Measurements from ENCODE around the gene PAQR4. TPM values are rescaled to one million over a fixed set of nuclear protein-coding genes. Genes with fewer than 3 reads are reported as not detected.

PAQR4 gene
- total RNA-seq (1 to 10 TPM; 1.9 to 3.3 (median 3.1) TPM), total RNA-seq (0.27 to 30.4 (median 2.1) reads per million in 29 experiments)
- 1.4 TPM for total RNA-seq (2013)

DNA sequence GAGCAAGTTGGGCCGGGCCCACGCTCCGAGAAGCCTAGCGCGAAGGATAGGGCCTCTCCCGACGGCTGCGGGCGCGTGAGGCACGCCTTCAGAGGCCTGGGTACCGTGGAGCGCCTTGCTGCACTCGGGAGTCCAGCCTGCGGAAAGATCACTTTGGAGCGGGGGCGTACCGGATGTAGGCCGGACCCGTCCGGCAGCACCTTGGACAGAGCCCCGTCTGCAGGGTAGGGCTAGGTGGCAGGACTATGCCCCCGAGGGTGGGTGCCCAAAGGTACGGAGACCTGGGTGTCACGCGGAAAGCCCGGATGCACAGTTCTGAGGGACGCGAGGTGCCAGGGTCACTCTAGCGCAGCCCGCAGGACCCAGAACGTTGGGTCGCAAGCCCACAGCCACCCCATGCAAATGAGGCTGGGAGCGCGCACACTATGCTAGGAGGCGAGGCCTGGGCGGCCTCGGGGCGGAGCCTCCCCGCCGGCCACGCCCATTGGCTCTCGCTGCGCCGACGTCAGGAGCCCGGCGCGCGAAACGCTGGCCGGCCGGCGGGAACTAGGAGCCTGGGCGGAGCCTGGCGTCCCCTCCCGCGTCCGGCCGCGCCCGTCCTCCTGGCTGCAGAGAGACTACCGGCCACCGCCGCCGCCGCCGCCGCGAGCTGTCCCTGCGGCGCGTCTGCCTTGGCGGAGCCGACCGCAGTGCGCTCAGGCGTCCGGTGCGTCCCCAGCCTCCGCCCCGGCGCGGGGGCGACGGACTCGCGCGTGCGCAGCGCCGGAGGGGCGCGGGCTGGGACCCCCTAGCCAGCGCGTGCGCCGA is at the start of gene PAQR4:
Gene PAQR4 (plus strand): TSS at position 611 of the 807 bp plus-strand sequence. CDS start 327 bp downstream, outside the sequence.
- ChIA-PET POLR2A (no interaction called here), CTCF (interaction anchor here (0.7 to 0.8 kb wide), 2 partner anchors 59 to 113 kb away, joined by 3 to 6 read pairs; no protein-coding TSS in a partner anchor)
- DNase-seq (peak; percentile 25 to 87 (median 58)), ATAC-seq (replicated peaks in 1 of 4) (peak; percentile 79 to 81 (median 80))
- H3K27me3 ChIP-seq (replicated peaks in 1 of 2; ENCODE audit: control insufficient read depth in 2 of 2, extremely low read depth in 1 of 2, insufficient read depth in 2 of 2, low read length in 1 of 2), result peaks cover 4 to 64% of the 10 kb centered on the region in 2 experiments
- H3K4me1 Mint-ChIP-seq, result peaks cover 14 to 32% (median 16%) of the 10 kb centered on the region in 3 donors
- H3K36me3 ChIP-seq (ENCODE audit: control insufficient read depth in 2 of 2, extremely low read depth in 1 of 2, insufficient read depth in 1 of 2, low read length in 1 of 2), result no peaks in the 10 kb centered on the region
- no peaks in the 10 kb centered on the region for H3K9me3 Mint-ChIP-seq
- no peak within 1 kb of the TSS for H3K27ac ChIP-seq (ENCODE audit: low read length)
- H3K27ac Mint-ChIP-seq, result no peak within 1 kb of the TSS
- 3% methylated on average over 98 of the region's 98 CpGs for WGBS (ENCODE audit: insufficient coverage)
- no peaks in the 10 kb centered on the region for H3K9me3 ChIP-seq
- H3K27me3 Mint-ChIP-seq, result peaks cover 16 to 31% of the 10 kb centered on the region in 2 donors
- peaks cover 18 to 59% of the 10 kb centered on the region in 2 experiments for H3K4me1 ChIP-seq (ENCODE audit: control insufficient read depth in 1 of 2, extremely low read depth in 1 of 2, insufficient read depth in 2 of 2, low read length in 2 of 2)
- H3K4me3 Mint-ChIP-seq, result peak within 1 kb of the TSS; percentile 63 to 77 (median 73)
- no peaks in the 10 kb centered on the region for H3K36me3 Mint-ChIP-seq
- H3K4me3 ChIP-seq (ENCODE audit: control insufficient read depth in 1 of 2, extremely low read depth in 1 of 2, low read length in 1 of 2), result peak within 1 kb of the TSS; percentile 54 to 77

DNA sequence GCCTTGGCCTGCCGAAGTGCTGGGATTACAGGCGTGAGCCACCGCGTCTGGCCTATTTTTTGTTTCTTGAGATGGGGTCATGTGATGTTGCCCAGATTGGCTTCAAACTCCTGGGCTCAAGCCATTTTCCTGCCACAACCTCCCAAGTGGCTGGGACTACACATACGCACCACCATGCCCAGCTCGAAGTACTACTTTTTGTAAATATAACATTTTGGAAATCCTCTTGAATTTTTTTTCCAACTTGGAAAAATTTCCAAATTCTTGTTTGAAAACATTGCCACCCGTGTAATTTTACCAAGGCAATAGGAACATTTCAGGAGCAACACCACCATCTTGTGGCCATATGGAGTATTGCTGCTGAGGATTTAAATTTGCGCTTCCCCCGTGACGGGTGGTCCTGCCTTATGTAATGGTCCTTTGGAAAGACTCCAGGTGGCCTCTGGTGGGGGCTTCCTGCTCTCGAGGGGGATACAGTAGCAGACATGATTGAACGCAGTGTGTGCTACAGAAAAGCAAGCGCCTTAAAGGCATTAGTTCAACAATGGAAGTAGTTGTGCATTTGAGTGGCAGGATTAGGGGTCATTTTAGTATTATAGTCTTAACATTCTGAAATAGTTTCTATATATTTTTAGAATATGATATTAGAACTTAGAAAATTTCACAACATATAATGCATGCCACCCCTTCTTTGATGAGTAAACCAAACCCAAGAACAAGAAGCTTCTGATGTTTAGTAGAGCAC is 49.5 kb upstream of the PAQR4 start:
- ChIA-PET POLR2A (no interaction called here), CTCF (interaction anchor here in 1 of 2 donors (0.6 to 1.2 kb wide), 2 partner anchors 45 to 104 kb away, joined by 4 to 5 read pairs; no protein-coding TSS in a partner anchor)
- Histone ChIP-seq H3K9me3 (no peaks in the 10 kb centered on the region), H3K27me3 (replicated peaks in 1 of 2; ENCODE audit: control insufficient read depth in 2 of 2, extremely low read depth in 1 of 2, insufficient read depth in 2 of 2, low read length in 1 of 2) (no peaks in the 10 kb centered on the region), H3K27ac (ENCODE audit: low read length) (no peak overlapping the region), H3K36me3 (ENCODE audit: control insufficient read depth in 2 of 2, extremely low read depth in 1 of 2, insufficient read depth in 1 of 2, low read length in 1 of 2) (peaks cover 15 to 21% of the 10 kb centered on the region in 2 donors), H3K4me1 (ENCODE audit: control insufficient read depth in 1 of 2, extremely low read depth in 1 of 2, insufficient read depth in 2 of 2, low read length in 2 of 2) (peaks cover 0 to 3% of the 10 kb centered on the region in 2 experiments), H3K4me3 (ENCODE audit: control insufficient read depth in 1 of 2, extremely low read depth in 1 of 2, low read length in 1 of 2) (no peak overlapping the region)
- 4% methylated on average over 4 of the region's 13 CpGs for WGBS (ENCODE audit: insufficient coverage)
- peak overlapping the region in 1 of 2 donors; percentile 65 for H3K27ac Mint-ChIP-seq
- peaks cover 5 to 13% (median 7%) of the 10 kb centered on the region in 3 donors for H3K4me1 Mint-ChIP-seq
- ATAC-seq (replicated peaks in 1 of 4) (peak; percentile 53 to 80 (median 64)), DNase-seq (peak in 31 of 35 experiments; percentile 6 to 86 (median 49))
- no peaks in the 10 kb centered on the region for H3K9me3 Mint-ChIP-seq
- H3K27me3 Mint-ChIP-seq, result no peaks in the 10 kb centered on the region
- H3K36me3 Mint-ChIP-seq, result peaks cover 19% of the 10 kb centered on the region
- no peak overlapping the region for H3K4me3 Mint-ChIP-seq

DNA sequence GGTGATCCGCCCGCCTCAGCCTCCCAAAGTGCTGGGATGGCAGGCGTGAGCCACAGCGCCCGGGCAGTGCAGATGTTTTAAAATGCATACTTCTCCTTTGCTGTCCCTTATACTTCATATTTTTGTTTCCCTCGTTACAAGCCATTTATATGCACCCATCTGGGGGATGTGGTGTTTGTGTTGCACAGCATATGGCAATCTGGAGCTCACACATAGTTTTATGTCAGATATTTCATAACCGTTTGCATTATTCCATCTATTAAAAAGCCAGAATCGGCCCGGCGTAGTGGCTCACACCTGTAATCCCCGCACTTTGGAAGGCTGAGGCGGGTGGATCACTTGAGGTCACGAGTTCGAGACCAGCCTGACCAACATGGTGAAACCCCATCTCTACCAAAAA is 45.7 kb upstream of the PAQR4 start:
- Histone ChIP-seq H3K27me3 (replicated peaks in 1 of 2; ENCODE audit: control insufficient read depth in 2 of 2, extremely low read depth in 1 of 2, insufficient read depth in 2 of 2, low read length in 1 of 2) (no peaks in the 10 kb centered on the region), H3K36me3 (ENCODE audit: control insufficient read depth in 2 of 2, extremely low read depth in 1 of 2, insufficient read depth in 1 of 2, low read length in 1 of 2) (peaks cover 10 to 13% of the 10 kb centered on the region in 2 donors), H3K4me3 (ENCODE audit: control insufficient read depth in 1 of 2, extremely low read depth in 1 of 2, low read length in 1 of 2) (no peak overlapping the region), H3K4me1 (ENCODE audit: control insufficient read depth in 1 of 2, extremely low read depth in 1 of 2, insufficient read depth in 2 of 2, low read length in 2 of 2) (peaks cover 2 to 13% of the 10 kb centered on the region in 2 experiments), H3K27ac (ENCODE audit: low read length) (no peak overlapping the region), H3K9me3 (no peaks in the 10 kb centered on the region)
- ATAC-seq (replicated peaks in 1 of 4) (no peak), DNase-seq (no peak)
- peaks cover 18 to 30% (median 18%) of the 10 kb centered on the region in 3 donors for H3K4me1 Mint-ChIP-seq
- no peaks in the 10 kb centered on the region for H3K9me3 Mint-ChIP-seq
- H3K4me3 Mint-ChIP-seq, result no peak overlapping the region
- 98% methylated on average over 5 of the region's 14 CpGs for WGBS (ENCODE audit: insufficient coverage)
- CTCF ChIA-PET, result interaction anchor here in 1 of 2 donors (0.7 kb wide), 1 partner anchor 19 kb away, joined by 3 read pairs; no protein-coding TSS in a partner anchor
- POLR2A ChIA-PET, result no interaction called here
- peaks cover 16% of the 10 kb centered on the region for H3K36me3 Mint-ChIP-seq
- H3K27me3 Mint-ChIP-seq, result no peaks in the 10 kb centered on the region
- no peak overlapping the region for H3K27ac Mint-ChIP-seq

DNA sequence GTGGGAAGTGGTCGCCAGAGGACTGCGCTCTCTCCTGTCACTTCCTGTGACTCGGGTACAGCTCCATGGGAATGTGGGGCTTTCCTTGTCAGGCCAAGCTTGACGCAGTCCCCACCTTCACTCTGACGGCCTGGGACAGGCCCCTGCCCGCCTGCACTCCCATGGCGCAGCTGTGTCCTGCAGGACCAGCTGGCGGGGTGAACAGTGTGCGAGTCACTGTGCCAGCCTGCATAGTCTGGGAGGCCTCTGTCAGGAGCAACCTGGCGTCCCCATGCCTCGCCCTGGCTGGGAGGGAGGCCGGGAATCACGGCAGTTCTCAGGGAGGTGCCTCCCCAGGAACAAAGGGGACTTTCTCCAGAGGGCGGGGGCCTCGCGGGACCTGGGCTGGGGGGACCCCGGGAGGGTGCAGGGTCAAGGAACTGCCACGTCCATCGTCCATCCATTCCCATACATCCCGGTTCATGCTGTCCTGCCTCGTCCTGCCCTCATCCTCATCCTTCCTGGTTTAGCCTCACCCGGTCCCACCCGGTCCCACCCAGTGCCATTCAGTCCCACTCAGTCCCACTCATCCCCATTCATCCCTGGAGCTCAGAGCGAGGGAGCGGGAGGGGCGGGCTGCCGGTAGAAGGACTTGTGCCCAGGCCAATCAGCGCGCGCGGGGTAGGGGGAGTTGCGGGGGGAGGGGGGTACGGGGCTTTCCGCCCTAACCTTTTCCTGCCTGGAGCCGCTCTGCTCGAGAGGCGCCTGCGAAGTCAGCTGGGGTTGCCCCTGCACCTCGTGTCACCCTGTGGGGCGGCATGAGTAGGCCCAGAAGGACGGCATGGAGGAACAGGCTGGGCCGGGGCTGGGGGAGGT is 44.0 kb upstream of the PAQR4 start:
- Histone ChIP-seq H3K4me3 (ENCODE audit: control insufficient read depth in 1 of 2, extremely low read depth in 1 of 2, low read length in 1 of 2) (no peak overlapping the region), H3K27ac (ENCODE audit: low read length) (no peak overlapping the region), H3K9me3 (no peaks in the 10 kb centered on the region), H3K4me1 (ENCODE audit: control insufficient read depth in 1 of 2, extremely low read depth in 1 of 2, insufficient read depth in 2 of 2, low read length in 2 of 2) (peaks cover 2 to 10% of the 10 kb centered on the region in 2 experiments), H3K27me3 (replicated peaks in 1 of 2; ENCODE audit: control insufficient read depth in 2 of 2, extremely low read depth in 1 of 2, insufficient read depth in 2 of 2, low read length in 1 of 2) (no peaks in the 10 kb centered on the region), H3K36me3 (ENCODE audit: control insufficient read depth in 2 of 2, extremely low read depth in 1 of 2, insufficient read depth in 1 of 2, low read length in 1 of 2) (peaks cover 10 to 20% of the 10 kb centered on the region in 2 donors)
- Mint-ChIP-seq H3K4me1 (peaks cover 13 to 24% (median 14%) of the 10 kb centered on the region in 3 donors), H3K27me3 (no peaks in the 10 kb centered on the region), H3K27ac (no peak overlapping the region), H3K36me3 (peaks cover 14% of the 10 kb centered on the region), H3K4me3 (no peak overlapping the region), H3K9me3 (no peaks in the 10 kb centered on the region)
- ChIA-PET CTCF (interaction anchor here (0.5 to 0.7 kb wide), 3 partner anchors 13 to 59 kb away, joined by 3 to 7 read pairs (median 4); no protein-coding TSS in a partner anchor), POLR2A (no interaction called here)
- WGBS (ENCODE audit: insufficient coverage), result 88% methylated on average over 19 of the region's 42 CpGs
- DNase-seq (no peak), ATAC-seq (replicated peaks in 1 of 4) (no peak)

DNA sequence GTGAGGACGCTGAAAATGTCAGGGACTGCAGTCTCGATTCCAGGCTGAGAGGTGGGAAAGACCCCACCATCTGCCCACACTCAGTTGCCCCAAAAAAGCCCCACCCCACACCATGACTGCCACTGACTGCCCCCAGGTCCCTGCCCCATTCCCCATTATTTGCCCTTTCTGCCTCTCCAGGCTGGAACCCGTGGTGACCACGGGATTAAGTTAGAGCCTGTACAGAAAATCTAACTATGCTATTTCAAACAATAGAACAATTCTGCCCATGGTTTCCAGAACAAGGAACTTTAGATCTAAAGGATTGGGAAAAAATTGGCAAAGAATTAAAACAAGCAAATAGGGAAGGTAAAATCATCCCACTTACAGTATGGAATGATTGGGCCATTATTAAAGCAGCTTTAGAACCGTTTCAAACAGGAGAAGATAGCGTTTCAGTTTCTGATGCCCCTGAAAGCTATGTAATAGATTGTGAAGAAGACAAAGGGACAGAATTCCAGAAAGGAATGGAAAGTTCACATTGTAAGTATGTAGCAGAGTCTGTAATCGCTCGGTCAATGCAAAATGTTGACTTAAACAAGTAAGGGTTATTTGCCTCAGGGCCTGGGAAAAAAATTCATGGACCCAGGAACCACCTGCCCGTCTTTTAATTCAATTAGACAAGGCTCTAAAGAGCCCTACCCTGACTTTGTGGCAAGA is 43.0 kb upstream of the PAQR4 start:
- no peaks in the 10 kb centered on the region for H3K9me3 Mint-ChIP-seq
- Histone ChIP-seq H3K4me3 (ENCODE audit: control insufficient read depth in 1 of 2, extremely low read depth in 1 of 2, low read length in 1 of 2) (no peak overlapping the region), H3K27ac (ENCODE audit: low read length) (peak overlapping the region; percentile 44), H3K36me3 (ENCODE audit: control insufficient read depth in 2 of 2, extremely low read depth in 1 of 2, insufficient read depth in 1 of 2, low read length in 1 of 2) (peaks cover 18 to 23% of the 10 kb centered on the region in 2 donors), H3K27me3 (replicated peaks in 1 of 2; ENCODE audit: control insufficient read depth in 2 of 2, extremely low read depth in 1 of 2, insufficient read depth in 2 of 2, low read length in 1 of 2) (no peaks in the 10 kb centered on the region), H3K9me3 (no peaks in the 10 kb centered on the region), H3K4me1 (ENCODE audit: control insufficient read depth in 1 of 2, extremely low read depth in 1 of 2, insufficient read depth in 2 of 2, low read length in 2 of 2) (peaks cover 2 to 10% of the 10 kb centered on the region in 2 experiments)
- CTCF ChIA-PET, result interaction anchor here (0.5 to 1.6 kb wide), 10 partner anchors 12 to 381 kb away, joined by 3 to 15 read pairs (median 4); partner anchors contain the start of genes FLYWCH1 (in 1 of the 2) and FLYWCH2 (in 1 of the 2)
- H3K27ac Mint-ChIP-seq, result peak overlapping the region in 1 of 2 donors; percentile 4
- DNase-seq (no peak), ATAC-seq (replicated peaks in 1 of 4) (no peak)
- peaks cover 14% of the 10 kb centered on the region for H3K36me3 Mint-ChIP-seq
- WGBS (ENCODE audit: insufficient coverage), result 75% methylated on average over 4 of the region's 9 CpGs
- no peak overlapping the region for H3K4me3 Mint-ChIP-seq
- no peaks in the 10 kb centered on the region for H3K27me3 Mint-ChIP-seq
- POLR2A ChIA-PET, result no interaction called here
- H3K4me1 Mint-ChIP-seq, result peaks cover 13 to 24% (median 14%) of the 10 kb centered on the region in 3 donors
